Medulla oblongata (tissue), 1 donor: ENCODE results near the gene RASSF8.
"Not testable (repeated sequence)": the region's sequence is repeated elsewhere in the genome, so short reads cannot be mapped to it uniquely, and the experiment has no call there.

Experiments
- DNase-seq: peaks from one replicate; pipeline ENCODE4 v3.0.0-alpha.2; 2015; ENCODE audit errors: extremely low spot score

RASSF8 gene

DNA sequence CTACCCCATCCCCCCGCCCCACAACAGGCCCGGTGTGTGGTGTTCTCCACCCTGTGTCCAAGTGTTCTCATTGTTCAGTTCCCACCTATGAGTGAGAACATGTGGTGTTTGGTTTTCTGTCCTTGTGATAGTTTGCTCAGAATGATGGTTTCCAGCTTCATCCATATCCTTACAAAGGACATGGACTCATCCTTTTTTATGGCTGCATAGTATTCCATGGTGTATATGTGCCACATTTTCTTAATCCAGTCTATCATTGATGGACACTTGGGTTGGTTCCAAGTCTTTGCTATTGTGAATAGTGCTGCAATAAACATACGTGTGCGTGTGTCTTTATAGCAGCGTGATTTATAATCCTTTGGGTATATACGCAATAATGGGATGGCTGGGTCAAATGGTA, 98.8 kb downstream of the RASSF8 start:
- DNase-seq = not testable (repeated sequence)

DNA sequence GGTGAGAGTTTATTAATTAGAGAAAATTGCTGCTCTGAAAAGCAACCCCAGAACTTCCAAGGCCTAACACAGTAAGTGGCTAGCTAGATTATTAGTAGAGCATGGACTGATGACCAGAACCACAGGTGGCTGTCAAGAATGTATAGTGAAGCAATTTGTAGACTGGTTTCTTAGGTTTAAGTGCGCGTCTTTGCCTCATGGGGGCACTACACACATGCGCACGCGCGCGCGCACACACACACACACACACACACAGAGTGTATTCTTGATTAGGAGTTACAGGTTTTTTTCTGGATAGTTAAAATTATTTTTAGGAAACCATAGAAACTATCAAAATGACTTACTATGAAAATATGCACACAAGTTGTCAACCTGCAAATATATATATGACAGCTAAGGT, 99.8 kb downstream of the RASSF8 start:
- DNase-seq = no peak

DNA sequence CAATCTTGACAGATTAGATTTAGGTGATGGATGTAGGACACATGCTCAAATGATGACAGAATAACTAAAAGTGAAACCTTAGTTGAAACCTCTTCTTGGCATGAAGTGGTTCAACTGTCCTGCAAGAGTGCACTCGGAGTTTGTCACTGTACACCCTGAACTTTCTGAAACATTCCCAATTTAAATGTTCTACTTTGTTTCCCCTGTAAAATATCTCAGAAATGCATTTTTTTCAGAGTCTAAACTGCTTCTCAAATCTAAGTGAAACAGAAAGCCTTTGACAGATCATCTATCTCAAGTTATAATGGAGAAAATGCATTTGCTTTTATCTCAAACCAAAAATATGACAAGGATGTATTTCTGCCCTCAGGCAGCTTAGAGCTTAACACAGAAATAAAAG, 100.3 kb downstream of the RASSF8 start:
- no peak for DNase-seq

DNA sequence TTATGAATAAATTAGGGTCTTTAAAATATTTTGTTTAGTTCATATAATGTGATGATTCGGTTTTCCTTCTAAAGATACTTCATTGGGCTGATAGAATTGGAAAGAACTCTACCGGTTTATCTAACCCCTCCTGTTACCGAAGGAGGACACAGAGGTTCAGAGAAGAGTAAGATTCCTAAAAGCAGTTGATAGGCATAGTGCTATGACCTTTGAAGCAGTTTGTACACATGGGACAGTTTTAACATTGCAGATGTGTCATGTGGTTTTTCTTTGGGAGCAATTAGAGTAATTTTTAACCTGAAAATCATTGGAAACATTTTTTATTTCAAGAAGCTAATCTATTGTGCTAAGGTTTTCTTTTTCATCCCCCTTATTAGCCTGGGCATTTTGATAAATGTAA, 103.5 kb downstream of the RASSF8 start:
- no peak for DNase-seq

DNA sequence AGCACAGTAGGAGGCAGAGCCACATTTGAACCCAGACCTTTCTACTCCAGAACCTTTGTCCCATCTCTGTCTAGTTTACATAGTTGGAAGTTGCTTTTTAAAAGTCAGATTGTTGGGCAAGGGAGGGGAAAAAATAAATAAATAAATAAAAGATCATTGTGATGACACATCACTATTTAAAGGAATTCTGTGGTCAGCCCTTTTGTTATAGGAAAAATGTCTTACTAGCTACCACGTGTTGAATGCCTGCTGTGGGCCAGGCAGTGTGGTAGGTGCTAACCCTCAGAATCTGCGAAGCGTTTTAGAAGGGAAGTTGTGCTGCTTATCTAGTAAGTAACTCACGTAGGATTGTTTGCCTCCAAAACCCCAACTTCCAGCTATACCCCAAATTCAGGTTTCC, 104.1 kb downstream of the RASSF8 start:
- DNase-seq = no peak

DNA sequence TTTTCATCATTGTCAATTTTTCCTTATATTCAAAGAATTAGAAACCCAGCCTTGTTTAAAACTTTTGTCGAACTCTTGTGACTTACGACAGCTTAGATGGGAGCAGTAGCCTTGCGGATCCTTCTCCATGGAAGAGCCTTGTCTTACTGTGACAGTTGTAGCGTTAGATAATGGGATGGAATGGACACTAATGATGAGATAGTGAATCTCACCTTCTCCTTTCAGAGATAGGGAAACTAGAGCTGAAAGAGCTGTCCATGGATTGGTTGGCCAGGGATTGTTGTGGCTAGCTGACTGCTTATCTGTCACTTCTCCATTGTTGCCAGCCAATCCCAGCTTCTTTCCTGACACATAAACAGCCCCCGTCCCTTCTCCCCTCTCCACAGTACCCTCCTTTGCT, 107.0 kb downstream of the RASSF8 start:
- DNase-seq = no peak

DNA sequence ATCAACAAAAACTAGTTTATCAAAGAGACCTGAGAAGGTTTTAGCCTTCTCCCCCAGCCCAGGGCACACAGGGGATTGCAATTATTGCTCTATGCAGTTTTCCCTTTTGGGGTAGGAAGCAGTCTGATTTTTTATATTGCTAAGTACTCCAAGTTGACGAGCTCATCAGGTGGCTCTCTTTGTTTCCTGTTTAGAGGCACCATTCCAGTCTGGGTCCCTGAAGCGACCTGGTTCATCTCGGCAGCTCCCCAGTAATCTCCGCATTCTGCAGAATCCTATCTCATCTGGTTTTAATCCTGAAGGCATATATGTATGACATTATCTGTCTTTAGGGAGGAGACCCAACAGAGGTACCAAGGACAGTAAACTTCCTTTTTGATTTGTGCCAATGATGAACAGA, 110.0 kb downstream of the RASSF8 start:
- no peak for DNase-seq

DNA sequence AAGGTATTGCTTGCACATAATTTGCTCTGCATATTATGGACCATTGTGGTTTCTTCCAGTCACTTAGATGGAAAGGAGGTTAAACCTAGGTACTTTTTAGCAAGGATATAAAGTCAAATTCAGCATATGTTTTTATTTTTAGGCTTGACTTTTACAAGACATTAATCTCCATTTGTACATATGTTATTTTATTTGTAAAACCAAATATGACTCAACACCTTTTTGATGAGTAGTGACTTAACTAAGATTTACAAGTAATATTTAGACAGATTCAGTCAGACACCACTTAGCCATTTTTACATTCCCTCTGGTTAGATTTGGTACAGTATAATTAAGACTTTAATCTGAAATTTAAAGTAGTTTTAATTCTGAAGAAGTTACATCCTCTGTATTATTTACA, 111.3 kb downstream of the RASSF8 start:
- DNase-seq = no peak

DNA sequence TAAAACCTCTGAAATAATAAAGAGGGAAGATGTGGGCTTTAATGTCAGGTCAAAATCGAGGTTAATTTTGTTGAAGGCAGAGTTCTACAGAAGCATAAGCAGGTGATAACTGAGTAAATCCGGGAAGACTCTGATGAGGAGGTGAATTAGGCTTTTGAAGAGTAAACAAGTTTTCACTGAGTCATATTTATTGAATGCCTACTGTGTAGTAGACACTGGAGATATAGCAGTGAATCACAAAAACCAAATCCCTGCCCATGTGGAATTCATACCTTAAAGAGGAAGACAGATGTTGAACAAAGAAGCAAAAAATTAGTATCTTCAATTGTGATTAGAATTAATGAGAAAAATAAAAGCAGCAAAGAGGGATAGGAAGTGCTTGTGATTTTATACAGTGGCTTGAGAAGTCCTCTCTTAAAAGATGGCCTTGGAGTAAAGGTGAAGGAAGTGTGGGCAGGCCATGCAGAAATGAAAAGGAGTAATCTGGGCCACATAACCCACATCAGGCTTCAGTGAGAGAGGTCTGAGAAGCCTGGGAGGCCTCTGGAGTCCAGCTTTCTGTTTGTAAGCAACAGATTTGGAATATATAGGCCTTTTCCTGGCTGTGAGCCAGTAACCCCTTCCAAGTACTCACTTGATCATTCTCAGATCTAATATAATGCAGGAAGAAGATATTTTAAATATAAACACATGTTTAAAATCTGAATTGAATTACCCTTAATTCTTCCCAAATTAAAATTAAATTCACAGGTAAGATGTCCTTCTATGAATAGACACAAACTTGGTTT, 119.6 kb downstream of the RASSF8 start:
- DNase-seq = no peak

DNA sequence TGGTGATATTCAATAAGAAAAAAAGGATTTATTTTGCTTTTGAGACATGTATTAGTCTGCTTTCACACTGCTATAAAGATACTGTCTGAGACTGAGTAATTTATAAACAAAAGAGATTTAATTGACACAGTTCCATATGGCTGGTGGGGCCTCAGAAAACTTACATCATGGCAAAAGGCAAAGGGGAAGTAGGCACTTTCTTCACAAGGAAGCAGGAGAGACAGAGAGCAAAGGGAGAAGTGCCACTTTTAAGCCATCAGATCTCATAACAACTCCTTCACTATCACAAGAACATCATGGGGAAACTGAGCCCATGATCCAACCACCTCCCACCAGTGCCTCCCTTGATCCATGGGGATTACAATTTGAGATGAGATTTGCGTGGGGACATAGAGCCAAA, 122.4 kb downstream of the RASSF8 start:
- no peak for DNase-seq

DNA sequence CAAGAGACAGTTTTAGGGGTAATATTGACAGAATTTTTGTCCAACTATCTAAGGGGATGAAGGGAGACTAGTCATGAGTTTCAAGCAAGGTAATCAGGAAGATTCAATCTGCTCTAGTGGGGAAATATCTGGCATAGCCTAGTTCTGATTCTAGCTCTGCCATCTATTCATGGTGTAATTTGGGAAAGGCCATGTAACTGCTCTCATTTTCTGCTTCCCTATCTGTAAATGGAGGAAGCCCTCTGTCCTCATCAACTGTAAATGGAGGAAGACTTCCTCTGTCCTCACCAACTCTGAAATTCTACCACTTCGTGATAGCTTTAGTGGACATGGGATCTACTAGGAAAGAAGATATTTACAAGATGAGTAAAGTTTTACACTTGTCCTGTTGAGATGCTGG, 128.5 kb downstream of the RASSF8 start:
- no peak for DNase-seq

DNA sequence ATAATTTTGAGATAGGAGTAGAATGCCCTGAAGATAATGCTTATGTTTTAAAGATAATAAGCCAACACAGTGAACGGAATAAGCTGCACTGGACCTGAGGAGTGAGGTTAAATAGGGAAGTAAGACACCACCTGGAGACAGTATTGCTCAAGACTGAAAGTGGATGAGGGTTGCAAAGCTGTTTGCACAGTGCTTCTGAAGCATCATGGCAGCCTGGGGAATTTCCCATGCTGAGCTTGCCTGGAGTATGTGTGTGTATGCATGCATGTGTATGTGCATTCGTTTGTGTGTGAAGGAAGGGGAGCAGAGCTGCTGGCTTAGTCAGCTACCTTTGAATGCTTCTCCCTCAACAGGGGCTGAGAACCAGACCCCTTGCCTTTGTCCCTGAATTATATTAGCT, 130.5 kb downstream of the RASSF8 start:
- DNase-seq = no peak

DNA sequence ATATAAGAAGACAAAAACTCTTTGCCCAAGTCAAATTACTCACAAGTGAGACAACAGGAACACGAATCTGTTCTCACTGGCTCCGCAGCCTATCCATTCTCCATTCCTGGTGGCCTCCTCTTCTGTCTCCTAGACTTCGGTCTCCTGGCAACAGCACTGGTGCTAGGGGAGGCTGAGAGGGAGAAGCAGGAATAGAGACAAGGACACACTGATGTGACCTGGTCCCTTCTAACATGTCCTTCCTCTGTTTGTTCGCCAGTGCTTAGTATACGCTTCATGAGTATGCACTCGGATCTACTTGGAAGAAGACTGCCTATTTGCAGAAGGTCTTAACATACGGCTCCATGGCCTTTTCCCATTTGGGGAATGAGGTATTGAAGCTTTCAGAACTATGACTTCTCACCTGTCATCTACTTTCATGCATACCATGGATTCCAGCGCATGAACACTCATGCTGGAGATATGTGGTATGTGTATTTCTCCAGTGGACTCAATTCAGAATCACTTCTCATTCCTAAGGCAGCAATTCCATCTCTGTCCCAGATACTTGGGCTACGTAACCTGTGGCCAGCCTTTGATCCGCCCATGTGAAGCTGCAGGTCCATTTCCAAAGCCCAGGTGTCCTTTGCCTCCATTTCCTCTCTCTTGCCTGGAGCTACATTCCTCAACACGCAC, 132.5 kb downstream of the RASSF8 start:
- no peak for DNase-seq

DNA sequence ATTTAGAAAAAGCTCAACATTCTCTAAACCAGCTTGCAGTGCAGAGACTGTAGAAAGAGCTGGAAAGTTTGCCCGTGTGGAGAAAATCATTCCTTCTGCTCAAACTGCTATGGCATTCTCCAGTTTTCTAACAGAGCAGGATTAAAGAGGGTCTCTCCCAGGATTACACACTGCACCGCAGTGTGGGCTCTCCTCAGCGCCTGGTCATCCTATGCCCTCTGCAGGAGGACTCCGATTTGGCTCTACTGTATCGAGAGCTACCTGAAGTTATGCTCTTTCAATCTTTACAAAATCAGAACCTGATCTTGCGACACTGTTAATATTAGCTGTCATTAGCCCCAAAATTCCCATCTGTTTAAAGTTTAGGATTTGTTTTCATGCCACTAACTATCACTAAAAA, 133.3 kb downstream of the RASSF8 start:
- peak; percentile 54 for DNase-seq

DNA sequence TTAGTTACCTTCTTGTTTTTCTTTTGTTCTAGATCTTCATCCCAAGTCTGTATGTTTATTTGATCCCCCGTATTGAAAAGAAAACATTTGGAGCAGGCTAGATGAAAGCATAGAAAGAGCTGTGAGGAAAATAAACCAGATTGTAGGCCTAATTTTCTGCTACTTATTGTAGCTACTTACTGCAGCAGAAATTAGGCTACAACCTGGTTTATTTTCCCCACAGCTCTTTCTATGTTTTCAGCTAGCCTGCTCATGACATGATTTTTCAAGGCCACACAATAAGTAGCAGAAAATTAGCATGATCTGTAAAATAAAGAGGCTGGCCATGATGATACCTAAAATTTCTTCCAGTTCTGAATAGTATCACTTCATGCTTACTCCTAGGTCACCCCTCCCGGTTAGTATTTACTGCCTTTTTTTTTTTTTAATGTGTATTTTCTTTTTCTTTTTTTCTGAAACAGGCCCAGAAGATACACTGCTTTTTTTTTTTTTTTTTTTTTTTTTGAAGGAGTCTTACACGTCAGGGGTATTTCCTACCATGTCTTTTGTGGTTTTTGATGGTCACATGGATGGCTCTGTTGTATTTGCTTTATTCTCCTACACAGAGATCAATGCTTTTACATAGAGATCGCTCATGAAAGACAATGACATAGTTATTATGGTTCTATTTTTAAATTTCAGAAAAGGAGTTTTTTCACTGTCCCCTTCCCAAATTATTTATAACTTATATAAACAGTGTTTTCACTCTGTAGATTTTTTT, 134.0 kb downstream of the RASSF8 start:
- DNase-seq = no peak

DNA sequence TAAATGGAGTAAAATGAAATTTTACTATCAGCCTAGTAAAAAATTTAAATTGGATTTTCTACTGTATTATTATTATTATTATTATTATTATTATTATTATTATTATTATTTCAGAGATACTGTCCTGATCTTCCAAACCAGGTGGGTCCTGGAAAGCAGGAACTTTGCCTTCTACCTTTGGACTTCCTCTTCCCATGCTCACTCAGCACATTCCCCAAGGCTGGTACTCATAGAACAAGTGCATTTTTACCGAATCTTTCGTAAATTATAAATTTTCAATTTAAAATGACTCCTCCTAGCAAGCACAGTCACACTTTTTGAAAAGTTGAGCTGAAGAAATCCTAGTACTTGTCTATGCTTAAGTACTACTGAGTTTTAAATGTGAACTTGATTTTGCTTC, 136.7 kb downstream of the RASSF8 start:
- no peak for DNase-seq

DNA sequence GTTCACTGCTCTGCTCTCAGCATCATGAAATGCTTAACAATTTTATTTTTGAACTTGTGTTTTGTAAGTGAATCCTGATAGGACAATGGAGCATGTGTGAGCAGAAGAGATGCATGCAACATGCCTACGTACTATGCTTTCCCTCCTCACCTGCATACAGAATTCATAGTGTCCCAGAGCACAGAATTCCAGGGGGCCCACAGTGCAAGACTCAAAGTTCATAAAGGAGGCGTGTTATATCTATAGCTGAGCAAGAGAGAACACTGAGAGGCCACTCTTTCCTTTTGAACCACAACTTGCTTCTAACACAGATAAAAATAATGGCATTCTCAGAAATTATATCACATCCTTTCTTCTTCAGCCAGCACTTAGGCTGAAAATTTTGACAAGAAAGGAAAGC, 137.6 kb downstream of the RASSF8 start:
- DNase-seq = no peak

DNA sequence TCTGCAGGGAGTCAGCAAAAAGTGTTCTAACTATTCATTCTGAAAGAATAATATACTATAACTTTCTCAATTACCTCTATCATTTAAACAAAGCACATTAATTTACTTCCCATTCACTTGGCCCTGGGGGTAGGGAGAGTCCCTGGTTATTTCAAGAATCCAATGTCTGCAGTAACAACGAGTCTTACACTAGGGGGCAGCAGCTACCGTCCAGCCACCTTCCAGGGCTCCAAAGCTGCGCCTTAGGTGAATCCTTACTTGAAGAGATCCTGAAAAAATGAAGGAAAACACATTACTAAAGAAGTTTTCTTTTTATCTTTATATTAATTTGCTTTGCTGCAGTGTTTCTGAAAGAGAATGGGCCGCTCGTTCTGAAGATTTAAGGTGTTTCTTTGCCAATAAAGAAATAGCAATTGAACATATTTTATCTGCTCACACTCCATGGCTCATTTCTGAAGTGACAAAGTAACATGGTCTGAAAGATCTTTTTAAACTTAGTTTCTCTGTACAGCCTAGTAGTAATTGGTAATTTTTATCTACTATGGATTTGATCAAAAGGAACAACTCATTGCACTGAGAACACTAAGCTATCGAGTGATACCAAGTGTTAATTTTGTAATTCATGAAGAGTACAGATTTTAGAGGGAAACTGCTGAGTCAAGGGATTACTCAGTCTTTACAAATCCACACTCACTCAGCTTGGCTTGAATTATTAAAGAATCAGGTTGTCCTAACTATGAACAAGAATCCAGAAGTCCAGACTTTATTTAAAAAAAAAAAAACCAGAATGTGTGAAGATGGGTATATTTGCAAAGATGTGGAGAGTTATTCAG, 138.8 kb downstream of the RASSF8 start:
- peak; percentile 94 for DNase-seq

DNA sequence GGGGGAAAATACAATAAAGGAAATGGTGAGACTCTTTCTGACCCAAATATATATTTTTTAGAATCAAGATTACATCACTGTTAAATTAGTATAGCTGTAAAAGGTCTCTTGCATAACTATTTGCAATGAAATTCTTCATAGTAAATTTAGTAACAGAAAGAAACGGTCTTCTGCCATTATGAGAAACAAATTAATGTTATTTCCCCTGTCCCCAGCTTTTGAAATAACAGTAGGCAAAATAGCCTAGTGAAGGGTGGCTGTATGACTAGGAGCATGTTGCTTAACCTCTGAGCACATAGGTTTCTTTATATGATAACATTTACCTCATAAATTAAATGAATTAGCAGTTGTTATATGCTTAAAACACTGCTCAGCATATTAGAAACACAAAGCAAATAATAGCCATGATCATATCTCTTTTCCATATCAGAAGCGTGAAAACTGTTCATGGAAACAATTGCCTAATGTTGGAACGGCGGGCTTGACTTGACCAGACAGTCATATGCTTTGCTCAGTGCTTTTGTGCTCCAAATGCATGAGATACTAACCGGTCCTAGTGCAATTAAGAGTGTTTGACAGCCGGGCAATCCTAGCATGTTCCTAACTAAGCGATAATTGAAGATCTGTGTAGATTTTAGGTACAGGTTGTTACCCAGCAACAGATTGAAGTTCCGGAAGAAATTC, 142.3 kb downstream of the RASSF8 start:
- no peak for DNase-seq

DNA sequence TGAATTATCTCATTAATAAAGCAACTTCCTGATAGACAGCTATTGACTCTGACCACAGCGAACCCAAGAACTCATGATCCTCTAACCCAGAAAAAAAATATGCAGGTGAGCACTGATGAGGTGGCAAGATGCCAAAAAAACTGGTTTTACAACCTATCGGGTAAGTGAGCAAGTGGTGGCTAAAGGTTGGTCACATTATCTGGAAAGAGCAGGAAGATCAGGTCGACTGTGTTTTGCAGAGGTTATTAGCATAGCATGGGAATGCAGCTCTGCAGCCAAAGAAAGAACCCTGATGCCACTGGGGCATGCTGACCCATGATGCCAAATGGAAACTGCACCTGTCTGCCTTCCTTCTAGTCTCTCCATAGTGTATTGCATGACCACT, 142.9 kb downstream of the RASSF8 start:
- no peak for DNase-seq

DNA sequence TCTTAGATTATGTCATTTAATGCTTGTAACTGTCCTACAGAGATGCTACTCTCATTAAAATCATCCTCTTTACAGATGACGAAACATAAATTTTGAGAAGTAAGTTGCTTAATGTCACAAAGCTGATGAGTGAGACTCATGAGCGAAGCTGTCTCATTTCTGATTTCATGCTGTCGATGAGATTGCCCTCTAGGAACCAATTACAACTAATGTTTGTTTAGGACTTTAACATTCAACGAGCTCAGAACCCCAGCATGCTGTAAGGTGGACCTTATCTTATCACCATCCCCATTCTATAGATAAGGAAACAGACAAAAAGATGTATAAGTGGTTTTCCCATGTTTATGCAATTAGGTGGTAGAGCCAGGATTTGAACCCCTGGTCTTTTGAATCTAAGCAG, 143.3 kb downstream of the RASSF8 start:
- no peak for DNase-seq
